ENCODE measurements around the gene CKB.

Gene CKB

DNA sequence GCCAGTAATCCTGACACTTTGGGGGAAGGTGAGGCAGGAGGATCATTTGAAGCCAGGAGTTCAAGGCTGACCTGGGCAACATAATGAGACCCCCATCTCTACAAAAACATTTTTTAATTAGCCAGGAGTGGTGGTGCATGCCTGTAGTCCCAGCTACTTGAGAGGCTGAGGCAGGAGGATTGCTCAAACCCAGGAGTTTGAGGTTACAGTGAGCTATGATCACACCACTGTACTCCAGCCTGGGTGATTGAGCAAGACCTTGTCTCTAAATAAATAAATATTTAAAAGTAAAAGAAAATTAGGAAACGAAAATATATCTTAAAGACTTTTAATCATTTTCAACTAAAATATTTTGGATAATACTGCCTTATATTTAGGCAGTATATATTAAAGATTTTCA lies 25.9 kb downstream of the CKB start:
- in situ Hi-C loops (cut with HindIII; ENCODE audit: low sequenced_read_pairs): no loop called here

- in situ Hi-C loops (cut with HindIII; ENCODE audit: low sequenced_read_pairs): no loop called here
Observed at GRCh38 chr14:103495854-103496253, 26.8 kb downstream of the CKB start.

DNA sequence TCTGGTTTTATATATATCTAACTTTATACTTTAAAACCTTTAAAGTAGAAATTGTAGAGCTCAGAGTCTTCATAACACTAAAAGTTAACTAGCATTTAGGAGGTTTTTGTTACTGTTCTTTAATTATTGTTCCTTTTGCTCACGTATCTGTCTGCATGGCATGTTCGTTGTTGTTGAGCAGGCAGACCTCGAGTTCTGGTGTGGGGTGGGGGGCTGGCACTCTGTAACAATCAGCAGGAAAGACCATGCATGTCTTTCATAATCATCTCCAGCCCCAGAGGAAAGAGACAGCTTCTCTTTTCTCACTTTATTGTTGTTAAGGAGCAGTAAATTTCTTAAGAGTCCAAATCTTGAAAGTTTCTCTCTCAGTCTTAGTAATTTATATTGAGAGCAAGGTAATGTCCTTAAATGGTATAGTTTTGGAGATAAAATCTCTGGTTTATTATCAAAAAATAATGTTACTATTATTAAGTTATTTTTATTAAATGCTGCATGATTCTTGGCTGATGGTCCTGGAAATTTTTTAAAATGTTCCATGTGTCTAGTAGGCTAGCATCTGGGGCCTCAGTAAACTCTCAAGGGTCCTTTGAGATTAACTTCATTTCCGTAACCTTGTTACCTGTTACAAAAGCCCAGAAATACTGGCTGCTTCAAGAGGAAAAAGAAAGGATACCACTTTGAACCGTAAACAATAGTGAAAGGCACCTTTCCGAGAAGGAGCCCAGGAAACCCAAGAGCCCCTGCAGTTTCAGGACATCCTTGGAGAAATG lies 30.3 kb downstream of the CKB start:
- in situ Hi-C loops (cut with HindIII; ENCODE audit: low sequenced_read_pairs): no loop called here

DNA sequence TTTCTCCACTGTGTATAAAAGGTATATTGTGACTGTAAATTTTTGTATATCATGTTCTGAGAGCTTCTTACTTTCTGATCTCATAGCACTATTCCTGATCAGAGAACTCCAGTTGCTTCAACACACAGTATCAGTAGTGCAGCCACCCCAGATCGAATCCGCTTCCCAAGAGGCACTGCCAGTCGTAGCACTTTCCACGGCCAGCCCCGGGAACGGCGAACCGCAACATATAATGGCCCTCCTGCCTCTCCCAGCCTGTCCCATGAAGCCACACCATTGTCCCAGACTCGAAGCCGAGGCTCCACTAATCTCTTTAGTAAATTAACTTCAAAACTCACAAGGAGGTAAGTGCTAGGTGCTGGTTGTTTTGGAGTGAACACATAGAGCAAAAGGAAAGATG lies 30.9 kb downstream of the CKB start:
- in situ Hi-C loops (cut with HindIII; ENCODE audit: low sequenced_read_pairs): no loop called here

DNA sequence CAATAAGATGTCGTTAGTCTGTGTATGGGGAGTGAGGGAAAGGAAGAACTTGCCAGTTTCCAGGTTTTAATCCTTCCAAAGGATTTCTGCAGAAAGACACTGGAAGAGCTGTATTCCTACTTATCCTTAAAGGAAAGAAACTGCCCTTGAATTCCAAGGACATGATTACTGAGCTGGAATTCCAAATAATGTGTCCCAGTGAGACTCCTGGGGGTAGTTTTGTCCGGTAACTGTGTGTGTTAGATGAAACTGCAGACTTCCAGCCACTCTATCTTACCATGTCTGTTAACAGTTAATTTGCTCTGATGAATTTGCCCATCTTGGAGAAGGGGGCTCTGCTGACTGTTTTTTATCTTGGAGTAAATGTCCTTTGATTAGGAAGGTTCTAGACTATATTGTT lies 33.0 kb downstream of the CKB start:
- in situ Hi-C loops (cut with HindIII; ENCODE audit: low sequenced_read_pairs): no loop called here

DNA sequence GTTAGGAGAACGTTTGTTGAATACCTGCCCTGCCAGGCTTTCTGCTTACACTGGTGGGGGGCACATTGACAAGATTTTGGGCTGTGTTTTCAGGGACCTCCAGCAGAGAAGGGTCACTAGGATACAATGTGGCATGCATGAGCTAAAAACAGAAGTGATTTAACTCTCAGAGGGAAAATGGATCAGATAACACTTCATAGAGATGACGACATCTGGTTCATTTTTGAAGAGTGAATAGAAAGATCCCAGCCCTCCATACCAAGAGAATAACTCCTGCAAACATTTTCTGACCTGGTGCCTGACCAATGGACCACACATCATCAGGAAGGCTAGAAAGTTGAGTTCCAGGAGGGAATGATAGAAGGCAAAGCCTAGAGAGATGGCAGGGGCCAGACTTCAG lies 33.7 kb downstream of the CKB start:
- in situ Hi-C loops (cut with HindIII; ENCODE audit: low sequenced_read_pairs): no loop called here

- in situ Hi-C loops (cut with HindIII; ENCODE audit: low sequenced_read_pairs): no loop called here
Observed at GRCh38 chr14:103488071-103488470, 34.6 kb downstream of the CKB start.

DNA sequence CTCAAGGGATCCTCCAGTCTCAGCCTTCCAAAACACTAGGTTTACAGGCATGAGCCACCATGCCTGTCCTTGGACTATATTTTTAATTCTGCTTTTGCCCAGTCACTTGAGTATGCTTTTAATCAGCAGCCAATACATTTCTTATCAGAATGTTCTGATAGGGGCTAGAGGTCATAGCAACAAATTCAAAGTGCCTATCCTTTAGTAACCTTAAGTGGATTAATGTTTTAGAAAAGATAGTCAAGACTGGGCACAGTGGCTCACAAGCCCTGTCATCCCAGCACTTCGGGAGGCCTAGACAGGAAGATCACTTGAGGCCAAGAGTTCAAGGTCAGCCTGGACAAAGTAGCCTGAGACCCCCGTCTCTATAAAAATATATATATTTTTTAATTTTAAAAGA lies 37.1 kb downstream of the CKB start:
- in situ Hi-C loops (cut with HindIII; ENCODE audit: low sequenced_read_pairs): no loop called here

GRCh38 chr14:103483600-103483999 lies 39.0 kb downstream of the CKB start:
- in situ Hi-C loops (cut with HindIII; ENCODE audit: low sequenced_read_pairs): no loop called here

- in situ Hi-C loops (cut with HindIII; ENCODE audit: low sequenced_read_pairs): no loop called here
Observed at GRCh38 chr14:103480595-103480994, 42.0 kb downstream of the CKB start.

DNA sequence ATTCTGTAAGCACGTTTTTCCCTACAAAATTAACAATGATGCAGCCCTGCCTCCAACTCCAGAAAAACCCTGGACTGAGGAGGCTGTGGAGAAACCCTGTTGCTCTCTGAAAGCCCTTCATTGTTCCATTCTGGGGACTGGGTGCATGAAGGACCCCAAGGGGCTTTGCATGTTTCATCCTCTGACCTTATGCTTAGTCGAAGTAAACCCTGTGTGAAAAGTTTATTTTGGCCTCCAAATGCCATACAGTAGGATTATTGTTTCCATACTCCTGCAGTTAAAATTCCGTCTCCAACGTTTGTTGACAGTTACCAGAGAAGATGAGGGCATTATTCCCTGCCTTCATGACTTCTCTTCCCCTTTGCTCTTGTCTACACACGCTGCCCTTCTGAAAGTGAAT lies 46.0 kb downstream of the CKB start:
- in situ Hi-C loops (cut with HindIII; ENCODE audit: low sequenced_read_pairs): loop anchor here (5.0 kb wide), 1 partner anchor 46 kb away; the partner anchor contains the start of gene CKB

DNA sequence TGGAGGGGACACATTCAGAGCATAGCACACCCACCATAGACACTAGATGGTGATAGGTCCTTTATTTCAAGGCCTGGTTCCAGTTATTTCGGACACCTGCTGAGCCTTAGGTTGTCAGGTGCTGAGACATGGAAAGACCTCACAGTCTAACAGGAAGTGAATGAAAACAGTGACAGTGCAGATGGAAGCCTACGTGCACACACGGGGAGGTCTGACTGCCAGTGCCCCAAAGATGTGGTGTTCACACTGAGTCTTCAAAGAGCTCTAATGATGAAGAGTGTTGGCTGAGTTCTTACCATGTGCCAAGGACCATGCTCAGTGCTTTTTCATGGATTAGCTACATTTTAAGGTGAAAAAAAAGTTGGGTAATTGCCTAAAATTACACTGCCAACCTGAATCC lies 46.6 kb downstream of the CKB start:
- in situ Hi-C loops (cut with HindIII; ENCODE audit: low sequenced_read_pairs): loop anchor here (5.0 kb wide), 1 partner anchor 46 kb away; the partner anchor contains the start of gene CKB

- in situ Hi-C loops (cut with HindIII; ENCODE audit: low sequenced_read_pairs): loop anchor here (5.0 kb wide), 1 partner anchor 47 kb away; the partner anchor contains the start of gene CKB
Observed at GRCh38 chr14:103474893-103475292, 47.7 kb downstream of the CKB start.

DNA sequence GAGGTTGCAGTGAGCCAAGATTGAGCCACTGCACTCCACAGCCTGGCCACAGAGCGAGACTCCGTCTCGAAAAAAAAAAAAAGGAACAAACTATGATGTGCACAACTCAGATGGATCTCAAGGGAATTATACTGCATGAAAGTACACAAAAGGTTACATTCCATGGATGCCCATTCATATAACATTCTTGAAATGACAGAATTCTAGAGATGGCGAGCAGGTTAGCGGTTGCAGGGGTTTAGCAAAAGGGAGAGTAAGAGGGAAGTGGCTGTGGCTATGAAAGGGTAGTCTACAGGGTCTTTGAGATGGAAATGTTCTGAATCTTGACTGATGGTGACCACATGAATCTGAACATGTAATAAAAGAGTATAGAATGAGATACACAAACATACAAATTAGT lies 49.7 kb downstream of the CKB start:
- in situ Hi-C loops (cut with HindIII; ENCODE audit: low sequenced_read_pairs): no loop called here

Measured in endothelial cell of hepatic sinusoid (primary cell).